HG03460 (cell line): Measurements from ENCODE around the gene F2.
"Not testable (repeated sequence)": the region's sequence is repeated elsewhere in the genome, so short reads cannot be mapped to it uniquely, and the experiment has no call there.

ENCODE experiments used
- ATAC-seq: cut with Tn5 transposase; IDR thresholded peaks from one replicate; pipeline ENCODE4 v1.9.1; 2021; ENCODE audit not compliant: unreplicated experiment

F2 gene

GRCh38 chr11:46712874-46713576 lies 6.0 kb upstream of the F2 start:
- no peak for ATAC-seq

DNA sequence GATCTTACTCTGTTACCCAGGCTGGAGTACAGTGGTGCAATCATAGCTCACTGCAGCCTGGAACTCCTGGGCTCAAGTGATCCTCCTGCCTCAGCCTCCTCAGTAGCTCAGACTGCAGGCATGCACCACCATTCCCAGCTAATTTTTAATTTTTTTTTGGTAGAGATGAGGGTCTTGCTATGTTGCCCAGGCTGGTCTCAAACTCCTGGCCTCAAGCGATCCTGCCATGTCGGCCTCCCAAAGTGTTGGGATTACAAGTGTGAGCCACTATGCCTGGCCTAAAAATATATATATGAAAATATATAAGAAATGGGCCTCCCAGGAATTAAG lies 1.2 kb upstream of the F2 start:
- not testable (repeated sequence) for ATAC-seq

DNA sequence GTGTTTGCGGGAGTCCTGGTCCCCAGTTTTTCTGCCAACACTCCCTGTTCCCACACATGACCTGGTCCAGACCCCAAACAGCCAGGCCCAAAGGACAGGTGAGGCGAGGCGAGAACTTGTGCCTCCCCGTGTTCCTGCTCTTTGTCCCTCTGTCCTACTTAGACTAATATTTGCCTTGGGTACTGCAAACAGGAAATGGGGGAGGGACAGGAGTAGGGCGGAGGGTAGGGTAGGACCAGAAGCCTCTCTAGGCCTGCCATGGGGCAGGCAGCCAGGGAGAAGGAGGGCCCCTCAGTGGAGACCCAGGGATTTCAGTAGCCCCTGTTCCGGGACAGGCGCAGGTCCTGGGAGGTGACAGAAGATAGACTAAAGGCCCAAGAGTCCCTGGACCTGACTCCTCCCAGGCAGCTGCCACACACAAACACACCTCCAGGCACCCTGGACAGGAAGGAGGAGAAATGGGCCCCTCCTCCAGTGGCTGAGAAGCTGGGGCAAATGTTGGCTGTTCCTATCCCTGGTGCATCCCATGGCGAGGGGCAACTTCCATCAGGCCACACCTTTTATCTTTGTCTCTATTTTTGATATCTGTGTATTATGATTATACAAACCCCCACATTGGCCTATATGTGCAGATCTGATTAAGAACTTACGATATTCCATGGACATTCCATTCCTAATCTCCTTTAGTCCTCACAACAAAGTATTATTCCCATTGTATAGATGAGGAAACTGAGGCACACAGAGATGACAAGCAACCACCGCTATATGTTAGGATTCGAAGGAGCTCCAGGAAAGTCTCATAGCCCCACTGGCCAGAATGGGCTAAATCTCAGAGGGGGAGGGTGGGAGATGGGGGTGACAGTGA lies 626 bp upstream of the F2 start:
- ATAC-seq: no peak

DNA sequence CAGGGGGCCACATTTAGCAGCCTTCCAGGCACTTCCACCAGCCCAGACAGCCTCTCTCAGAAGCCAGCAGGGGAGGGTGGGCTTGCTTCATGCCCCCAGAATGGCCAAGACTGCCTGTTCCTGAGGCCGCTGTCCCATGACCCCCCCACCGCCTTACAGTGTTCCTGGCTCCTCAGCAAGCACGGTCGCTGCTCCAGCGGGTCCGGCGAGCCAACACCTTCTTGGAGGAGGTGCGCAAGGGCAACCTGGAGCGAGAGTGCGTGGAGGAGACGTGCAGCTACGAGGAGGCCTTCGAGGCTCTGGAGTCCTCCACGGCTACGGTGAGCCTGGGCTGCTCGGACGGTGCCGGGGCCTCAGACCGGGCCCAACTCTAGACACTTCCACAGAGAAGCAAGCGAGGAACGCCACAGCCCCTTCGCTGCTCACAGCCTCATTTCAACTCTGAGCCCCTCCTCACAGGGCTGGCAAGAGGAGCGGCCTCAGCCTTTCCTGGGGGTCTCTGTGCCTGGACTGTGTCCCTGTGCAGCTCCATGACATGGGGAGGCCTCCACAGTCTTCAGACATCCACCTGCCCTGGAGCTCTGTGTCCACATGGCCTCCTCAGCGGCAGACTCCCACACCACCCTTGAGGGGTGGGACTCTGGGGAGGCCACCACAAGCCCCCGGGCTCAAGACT lies 668 bp downstream of the F2 start:
- ATAC-seq: no peak

GRCh38 chr11:46721286-46721685 lies 2.3 kb downstream of the F2 start:
- ATAC-seq: no peak

DNA sequence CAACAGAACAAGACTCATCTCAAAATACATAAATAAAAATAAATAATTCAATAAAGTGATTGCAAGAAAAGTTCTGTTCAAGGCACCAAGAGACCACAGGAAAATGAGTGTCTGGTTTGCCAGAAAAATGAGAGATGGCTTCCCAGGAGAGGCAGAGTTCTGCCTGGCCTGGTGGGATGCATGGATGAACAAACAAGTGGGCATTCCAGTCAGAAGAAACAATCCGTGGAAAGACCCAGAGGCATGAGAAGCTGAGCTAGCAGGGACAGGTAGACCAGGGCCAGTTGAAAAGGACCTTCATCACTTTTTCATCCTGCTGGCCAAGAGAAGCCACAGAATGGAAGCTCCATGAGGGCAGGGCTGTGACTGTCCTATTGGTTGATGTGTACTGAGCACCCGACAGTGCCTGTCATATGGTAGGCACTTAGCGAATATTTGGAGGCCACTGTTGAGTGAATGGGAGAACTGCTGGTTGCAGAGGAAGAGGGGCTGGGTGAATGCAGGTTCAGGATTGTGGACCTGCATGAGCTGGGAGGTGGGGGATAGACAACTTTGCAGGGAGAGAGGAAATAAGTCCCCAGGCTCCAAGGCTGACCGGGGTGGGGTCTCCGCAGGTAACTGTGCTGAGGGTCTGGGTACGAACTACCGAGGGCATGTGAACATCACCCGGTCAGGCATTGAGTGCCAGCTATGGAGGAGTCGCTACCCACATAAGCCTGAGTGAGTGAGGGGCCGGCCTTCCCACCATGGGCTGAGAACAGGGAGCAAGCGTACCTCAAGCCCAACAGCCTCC lies 3.7 kb downstream of the F2 start:
- ATAC-seq: no peak

GRCh38 chr11:46723359-46723680 lies 4.3 kb downstream of the F2 start:
- no peak for ATAC-seq

- no peak for ATAC-seq
Measured at GRCh38 chr11:46724088-46724487, 5.1 kb downstream of the F2 start.

GRCh38 chr11:46725338-46726205 lies 6.6 kb downstream of the F2 start:
- ATAC-seq: no peak

- no peak for ATAC-seq
Measured at GRCh38 chr11:46726206-46726862, 7.3 kb downstream of the F2 start.

DNA sequence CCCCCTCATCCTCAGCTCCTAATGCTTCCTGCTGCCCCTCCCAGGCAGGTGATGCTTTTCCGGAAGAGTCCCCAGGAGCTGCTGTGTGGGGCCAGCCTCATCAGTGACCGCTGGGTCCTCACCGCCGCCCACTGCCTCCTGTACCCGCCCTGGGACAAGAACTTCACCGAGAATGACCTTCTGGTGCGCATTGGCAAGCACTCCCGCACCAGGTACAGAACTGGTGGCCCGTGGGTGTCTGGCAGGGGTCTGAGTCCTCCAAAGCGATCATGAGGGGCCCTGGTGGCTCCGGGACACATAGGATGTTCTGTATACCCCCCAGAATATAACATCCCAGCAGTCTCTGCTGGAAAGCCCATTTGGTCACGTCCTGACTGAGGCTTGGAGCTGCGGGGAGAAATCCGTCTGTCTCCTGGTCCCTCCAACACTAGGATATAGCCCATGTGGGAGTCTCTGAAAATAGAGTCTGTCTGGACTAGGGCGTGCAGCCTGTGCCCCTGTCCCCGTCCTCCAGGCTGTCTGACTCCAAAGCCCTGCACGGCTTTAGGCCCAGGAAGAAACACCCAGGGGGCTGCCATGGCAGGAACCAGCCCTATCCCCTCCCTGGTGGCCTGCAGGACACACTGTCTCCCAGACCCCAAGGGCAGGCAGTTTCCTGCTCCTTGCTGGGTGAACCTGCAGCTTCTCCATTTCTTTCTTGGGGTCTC lies 9.1 kb downstream of the F2 start:
- ATAC-seq: no peak

- ATAC-seq: no peak
Measured at GRCh38 chr11:46728659-46729040, 9.6 kb downstream of the F2 start.

DNA sequence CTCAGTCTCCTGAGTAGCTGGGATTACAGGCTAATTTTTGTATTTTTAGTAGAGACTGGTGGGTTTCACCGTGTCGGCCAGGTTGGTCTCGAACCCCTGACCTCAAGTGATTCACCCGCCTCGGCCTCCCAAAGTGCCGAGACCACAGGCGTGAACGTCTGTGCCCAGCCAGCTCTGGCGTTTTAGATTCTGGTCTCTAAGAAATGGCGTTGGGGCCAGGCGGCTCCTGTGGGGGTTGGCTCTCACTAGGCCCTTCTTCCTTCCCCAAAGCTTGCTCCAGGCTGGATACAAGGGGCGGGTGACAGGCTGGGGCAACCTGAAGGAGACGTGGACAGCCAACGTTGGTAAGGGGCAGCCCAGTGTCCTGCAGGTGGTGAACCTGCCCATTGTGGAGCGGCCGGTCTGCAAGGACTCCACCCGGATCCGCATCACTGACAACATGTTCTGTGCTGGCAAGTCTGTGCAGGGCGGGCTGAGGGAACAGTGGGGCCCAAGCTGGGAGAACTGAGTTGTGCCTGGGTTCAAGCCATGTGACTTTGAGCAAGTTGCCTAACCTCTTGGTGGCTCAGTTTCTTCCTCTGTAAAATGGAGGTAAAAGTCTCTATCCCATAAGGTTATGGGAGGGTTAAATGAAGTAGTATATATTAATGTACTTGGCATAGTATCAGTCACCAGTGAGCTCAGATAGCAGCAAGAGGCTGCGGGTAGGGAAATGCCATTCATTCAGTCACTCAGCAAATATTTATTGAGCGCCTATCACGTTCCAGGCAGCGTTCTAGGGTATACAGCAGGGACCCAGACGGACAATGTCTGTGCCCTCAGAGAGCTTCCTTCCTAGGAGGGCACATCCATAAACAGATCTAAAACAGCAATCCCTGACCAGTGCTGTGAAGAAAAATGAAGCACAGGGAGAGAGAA lies 10.4 kb downstream of the F2 start:
- ATAC-seq: no peak

GRCh38 chr11:46731545-46731944 lies 12.5 kb downstream of the F2 start:
- no peak for ATAC-seq

- ATAC-seq: no peak
Measured at GRCh38 chr11:46733234-46733633, 14.2 kb downstream of the F2 start.

- no peak for ATAC-seq
Measured at GRCh38 chr11:46736146-46736545, 17.1 kb downstream of the F2 start.

GRCh38 chr11:46736615-46737014 lies 17.6 kb downstream of the F2 start:
- ATAC-seq: no peak

GRCh38 chr11:46737699-46738098 lies 18.7 kb downstream of the F2 start:
- ATAC-seq: no peak
